Mesendoderm (in vitro differentiated cells): ENCODE results near the gene SH3BP1.
A peak's percentile ranks its signal among the peaks of the same experiment; 100 is the strongest.

Experiments
- DNase-seq: peaks from one replicate; pipeline ENCODE4 v3.0.0; 2013
- H2AK5ac ChIP-seq: 2 replicates; pipeline ENCODE4 v1.6.1; 2013; ENCODE audit warnings: low read length, inconsistent platforms
- H2BK120ac ChIP-seq: 2 replicates; pipeline ENCODE4 v1.6.1; 2013; ENCODE audit warnings: low read depth, mild to moderate bottlenecking, low read length, moderate library complexity, mixed read lengths
- H2BK15ac ChIP-seq: replicated peaks from 2 replicates; pipeline ENCODE4 v1.6.1; 2013; ENCODE audit warnings: low read depth, mild to moderate bottlenecking, moderate library complexity
- H2BK5ac ChIP-seq: 2 replicates; pipeline ENCODE4 v1.6.1; 2013; ENCODE audit warnings: low read length, inconsistent platforms
- H3K18ac ChIP-seq: 2 replicates; pipeline ENCODE4 v1.6.1; 2013; ENCODE audit warnings: mild to moderate bottlenecking, low read length, mixed read lengths
- H3K23ac ChIP-seq: one replicate; pipeline ENCODE4 v1.6.1; 2013; ENCODE audit warnings: low read length
- H3K27ac ChIP-seq: 2 replicates; pipeline ENCODE4 v1.5.1; 2013; ENCODE audit warnings: low read depth, mild to moderate bottlenecking, inconsistent platforms, low read length, moderate library complexity
- H3K27me3 ChIP-seq: 2 replicates; pipeline ENCODE4 v1.6.1; 2013; ENCODE audit warnings: low read length, control low read depth, mild to moderate bottlenecking, inconsistent platforms; ENCODE audit not compliant: insufficient read depth, poor library complexity
- H3K36me3 ChIP-seq: 2 replicates; pipeline ENCODE4 v1.6.1; 2013; ENCODE audit warnings: low read length, inconsistent platforms; ENCODE audit not compliant: control insufficient read depth, insufficient read depth
- H3K4ac ChIP-seq: one replicate; pipeline ENCODE4 v1.6.1; 2013; ENCODE audit warnings: low read depth, mild to moderate bottlenecking, low read length, moderate library complexity
- H3K4me1 ChIP-seq: 2 replicates; pipeline ENCODE4 v1.6.1; 2013; ENCODE audit warnings: low read depth, low read length, inconsistent platforms; ENCODE audit not compliant: control insufficient read depth
- H3K4me2 ChIP-seq: 2 replicates; pipeline ENCODE4 v1.6.1; 2013; ENCODE audit warnings: low read length
- H3K4me3 ChIP-seq: 2 replicates; pipeline ENCODE4 v1.5.1; 2013; ENCODE audit warnings: mild to moderate bottlenecking, low read length
- H3K56ac ChIP-seq: one replicate; pipeline ENCODE4 v1.6.1; 2013; ENCODE audit warnings: low read length
- H3K79me1 ChIP-seq: 2 replicates; pipeline ENCODE4 v1.6.1; 2013; ENCODE audit warnings: low read length, inconsistent platforms
- H3K79me2 ChIP-seq: 2 replicates; pipeline ENCODE4 v1.6.1; 2013; ENCODE audit warnings: mild to moderate bottlenecking, low read length; ENCODE audit not compliant: control insufficient read depth, insufficient read depth
- H3K9ac ChIP-seq: 2 replicates; pipeline ENCODE4 v1.6.1; 2013; ENCODE audit warnings: low read length, inconsistent platforms
- H4K5ac ChIP-seq: one replicate; pipeline ENCODE4 v1.6.1; 2013; ENCODE audit warnings: low read length
- H4K8ac ChIP-seq: one replicate; pipeline ENCODE4 v1.6.1; 2013; ENCODE audit warnings: low read depth, mild to moderate bottlenecking, control low read depth, low read length, moderate library complexity
- WGBS: extraction: QIAGEN DNeasy Blood & Tissue Kit; methylation state at CpG from one replicate; pipeline ENCODE4 v1.1.7; 2013; ENCODE audit warnings: low lambda C conversion rate, missing lambda C conversion rate; ENCODE audit not compliant: insufficient coverage; ENCODE audit errors: extremely low coverage; 5-methylcytosine and 5-hydroxymethylcytosine counted together

SH3BP1 gene

GRCh38 chr22:37684803-37685615 lies 45.5 kb downstream of the SH3BP1 start:
- Histone ChIP-seq H3K27me3 (no peaks in the 10 kb centered on the region), H3K79me2 (peaks cover 3% of the 10 kb centered on the region)

DNA sequence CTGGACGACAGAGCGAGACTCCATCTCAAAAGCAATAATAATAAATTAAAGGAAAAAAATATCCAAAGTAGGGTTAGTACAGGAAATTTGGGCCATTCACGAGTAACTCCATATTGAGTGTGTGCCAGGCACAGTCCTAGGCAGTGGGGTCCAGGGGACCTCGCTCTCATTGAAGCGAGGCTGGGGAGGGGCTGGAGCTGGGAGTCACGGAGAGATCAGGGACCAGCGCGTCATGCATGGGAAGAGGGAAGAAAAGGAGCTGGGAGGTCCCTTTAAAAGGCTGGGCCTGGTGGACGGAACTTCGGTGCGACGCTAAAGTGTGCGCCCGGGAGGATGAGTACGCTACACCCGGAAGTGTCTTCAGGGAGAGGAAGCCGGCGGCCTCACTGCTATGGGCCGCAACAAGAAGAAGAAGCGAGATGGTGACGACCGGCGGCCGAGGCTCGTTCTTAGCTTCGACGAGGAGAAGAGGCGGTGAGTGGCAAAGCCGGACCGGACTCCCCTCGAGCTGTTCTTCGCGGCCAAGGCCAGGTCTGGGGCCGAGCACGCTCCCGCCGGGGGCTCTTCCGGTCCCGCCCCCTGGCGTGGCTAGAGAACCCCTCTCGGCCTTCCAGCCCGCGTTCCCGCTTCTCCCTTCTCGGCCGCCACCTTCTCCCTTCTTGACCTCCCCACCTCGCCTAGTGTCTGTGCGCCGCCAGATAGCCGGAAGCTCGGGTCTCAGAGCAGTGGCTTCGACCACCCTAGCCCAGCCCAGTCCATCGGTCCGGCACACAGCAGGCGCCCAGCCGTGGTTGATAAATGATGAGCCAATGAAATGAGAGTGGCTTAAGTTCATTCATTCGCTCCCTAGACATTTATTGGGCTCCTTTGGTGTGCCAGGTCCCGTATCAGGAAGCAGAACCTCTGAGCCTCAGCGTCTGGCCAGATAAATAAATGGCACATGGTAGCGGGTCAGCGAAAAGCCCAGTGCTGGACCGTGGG lies 46.8 kb downstream of the SH3BP1 start, which contains the start of gene NOL12:
Gene NOL12 (plus strand): TSS at position 342 of the 981 bp plus-strand sequence. CDS start 50 bp downstream, at position 392.
- H3K56ac ChIP-seq: peak within 1 kb of the TSS; percentile 96
- H3K4me1 ChIP-seq: no peaks in the 10 kb centered on the region
- H3K9ac ChIP-seq: peak within 1 kb of the TSS; percentile 95

More at GRCh38 chr22:37684803-37685615, 45.5 kb downstream of the SH3BP1 start:
- no peak overlapping the region for H3K18ac ChIP-seq
- no peak overlapping the region for H3K23ac ChIP-seq
- no peak overlapping the region for H3K56ac ChIP-seq
- H2BK120ac ChIP-seq: no peak overlapping the region
- no peak overlapping the region for H3K4me2 ChIP-seq
- DNase-seq: no peak
- H2BK15ac ChIP-seq: no peak overlapping the region
- H3K4me1 ChIP-seq: no peaks in the 10 kb centered on the region
- H3K79me1 ChIP-seq: peaks cover 5% of the 10 kb centered on the region
- no peaks in the 10 kb centered on the region for H3K36me3 ChIP-seq
- H3K4me3 ChIP-seq: no peak overlapping the region
- H2BK5ac ChIP-seq: no peak overlapping the region
- H4K8ac ChIP-seq: no peak overlapping the region
- WGBS: no CpG with 5 or more reads among the region's 16 CpGs
- no peak overlapping the region for H2AK5ac ChIP-seq
- no peak overlapping the region for H4K5ac ChIP-seq
- H3K27ac ChIP-seq: no peak overlapping the region
- no peak overlapping the region for H3K9ac ChIP-seq
- no peak overlapping the region for H3K4ac ChIP-seq

GRCh38 chr22:37690407-37690806 lies 50.9 kb downstream of the SH3BP1 start:
- no peak overlapping the region for H3K4me3 ChIP-seq
- no peak overlapping the region for H3K4me2 ChIP-seq
- no peak overlapping the region for H2BK15ac ChIP-seq
- no peak overlapping the region for H3K56ac ChIP-seq
- no peak overlapping the region for H4K8ac ChIP-seq
- no CpG with 5 or more reads among the region's 7 CpGs for WGBS
- no peak for DNase-seq
- no peak overlapping the region for H3K4ac ChIP-seq
- H3K79me2 ChIP-seq: peaks cover 3% of the 10 kb centered on the region
- H4K5ac ChIP-seq: no peak overlapping the region
- H3K27me3 ChIP-seq: no peaks in the 10 kb centered on the region
- no peak overlapping the region for H2BK5ac ChIP-seq
- no peak overlapping the region for H3K27ac ChIP-seq
- H2BK120ac ChIP-seq: no peak overlapping the region
- no peak overlapping the region for H3K9ac ChIP-seq
- no peak overlapping the region for H3K23ac ChIP-seq
- peaks cover 5% of the 10 kb centered on the region for H3K79me1 ChIP-seq
- no peak overlapping the region for H2AK5ac ChIP-seq
- H3K18ac ChIP-seq: no peak overlapping the region
- H3K4me1 ChIP-seq: no peaks in the 10 kb centered on the region
- peaks cover 6% of the 10 kb centered on the region for H3K36me3 ChIP-seq

More for the DNA sequence above, 46.8 kb downstream of the SH3BP1 start, which contains the start of gene NOL12:
- DNase-seq: peak; percentile 95
- H3K23ac ChIP-seq: no peak within 1 kb of the TSS
- H3K4me3 ChIP-seq: peak within 1 kb of the TSS; percentile 90
- H3K27ac ChIP-seq: peak within 1 kb of the TSS; percentile 70
- H2BK5ac ChIP-seq: peak within 1 kb of the TSS; percentile 87
- H3K79me2 ChIP-seq: peaks cover 3% of the 10 kb centered on the region
- peak within 1 kb of the TSS; percentile 60 for H3K18ac ChIP-seq
- no peaks in the 10 kb centered on the region for H3K36me3 ChIP-seq
- no peaks in the 10 kb centered on the region for H3K27me3 ChIP-seq
- WGBS: no CpG with 5 or more reads among the region's 62 CpGs
- H3K4me2 ChIP-seq: peak within 1 kb of the TSS; percentile 99
- H4K8ac ChIP-seq: peak within 1 kb of the TSS; percentile 88
- H2BK120ac ChIP-seq: no peak within 1 kb of the TSS
- H2AK5ac ChIP-seq: peak within 1 kb of the TSS; percentile 78
- peak within 1 kb of the TSS; percentile 89 for H3K4ac ChIP-seq
- H2BK15ac ChIP-seq: no peak within 1 kb of the TSS
- peak within 1 kb of the TSS; percentile 23 for H4K5ac ChIP-seq
- H3K79me1 ChIP-seq: peaks cover 5% of the 10 kb centered on the region

GRCh38 chr22:37690901-37691504 lies 51.5 kb downstream of the SH3BP1 start:
- H2BK120ac ChIP-seq: no peak overlapping the region
- no peak overlapping the region for H3K4ac ChIP-seq
- H2BK15ac ChIP-seq: no peak overlapping the region
- H2BK5ac ChIP-seq: no peak overlapping the region
- peaks cover 6% of the 10 kb centered on the region for H3K36me3 ChIP-seq
- no peak overlapping the region for H3K23ac ChIP-seq
- peaks cover 5% of the 10 kb centered on the region for H3K79me1 ChIP-seq
- no peak overlapping the region for H4K8ac ChIP-seq
- H4K5ac ChIP-seq: no peak overlapping the region
- no peak overlapping the region for H3K27ac ChIP-seq
- H3K4me3 ChIP-seq: no peak overlapping the region
- peaks cover 3% of the 10 kb centered on the region for H3K79me2 ChIP-seq
- no peaks in the 10 kb centered on the region for H3K4me1 ChIP-seq
- H3K4me2 ChIP-seq: no peak overlapping the region
- no peak for DNase-seq
- H3K9ac ChIP-seq: no peak overlapping the region
- no peak overlapping the region for H3K18ac ChIP-seq
- no peak overlapping the region for H2AK5ac ChIP-seq
- H3K27me3 ChIP-seq: no peaks in the 10 kb centered on the region
- H3K56ac ChIP-seq: no peak overlapping the region
- WGBS: no CpG with 5 or more reads among the region's 18 CpGs

GRCh38 chr22:37692627-37693285 lies 53.3 kb downstream of the SH3BP1 start:
- WGBS: no CpG with 5 or more reads among the region's 15 CpGs
- Histone ChIP-seq H3K27ac (no peak overlapping the region), H3K56ac (no peak overlapping the region), H3K4me2 (no peak overlapping the region), H3K4ac (no peak overlapping the region), H3K9ac (no peak overlapping the region), H4K8ac (no peak overlapping the region), H3K18ac (no peak overlapping the region), H3K36me3 (peaks cover 6% of the 10 kb centered on the region), H2BK120ac (no peak overlapping the region), H3K23ac (no peak overlapping the region), H3K4me1 (no peaks in the 10 kb centered on the region), H3K79me1 (peaks cover under 1% of the 10 kb centered on the region), H3K27me3 (no peaks in the 10 kb centered on the region), H3K4me3 (no peak overlapping the region), H4K5ac (no peak overlapping the region), H2BK15ac (no peak overlapping the region), H2AK5ac (no peak overlapping the region), H3K79me2 (no peaks in the 10 kb centered on the region), H2BK5ac (no peak overlapping the region)
- no peak for DNase-seq
